SJSA1 (cell line): ENCODE results near the gene CDC45. TPM values are rescaled to one million over a fixed set of nuclear protein-coding genes. Genes with fewer than 3 reads are reported as not detected.

Experiments
- DNase-seq, 2 experiments: peaks; one replicate each; pipeline ENCODE4 v3.0.0-alpha.2; 2015 to 2020; ENCODE audit warnings: low spot score in 2 of 2, low read depth in 1 of 2
- H3K27ac ChIP-seq: fragments of 250-450 bp; sonication (Bioruptor Pico); 2 replicates; pipeline ENCODE4 v1.5.1; 2020; ENCODE audit warnings: mild to moderate bottlenecking, moderate library complexity
- H3K27me3 ChIP-seq: fragments of 250-450 bp; sonication (Bioruptor Pico); replicated peaks from 2 replicates; pipeline ENCODE4 v1.5.1; 2020; ENCODE audit warnings: mild to moderate bottlenecking, moderate library complexity
- H3K36me3 ChIP-seq: fragments of 250-450 bp; sonication (Bioruptor Pico); 2 replicates; pipeline ENCODE4 v1.5.1; 2020; ENCODE audit warnings: mild to moderate bottlenecking
- H3K4me1 ChIP-seq: fragments of 250-450 bp; sonication (Bioruptor Pico); replicated peaks from 2 replicates; pipeline ENCODE4 v1.6.1; 2021; ENCODE audit warnings: mild to moderate bottlenecking
- H3K4me3 ChIP-seq: fragments of 250-450 bp; sonication (Bioruptor Pico); 2 replicates; pipeline ENCODE4 v1.5.1; 2020; ENCODE audit warnings: mild to moderate bottlenecking
- H3K9me3 ChIP-seq: fragments of 250-450 bp; sonication (Bioruptor Pico); replicated peaks from 2 replicates; pipeline ENCODE4 v1.5.1; 2020; ENCODE audit warnings: mild to moderate bottlenecking
- total RNA-seq: library from RNA; depleted of rRNA; stranded (reverse); fragments of >200 nt; shearing (Covaris generic); gene quantifications from 2 replicates; pipeline ENCODE4 v1.2.3, GENCODE V29; 2014

Gene CDC45
- total RNA-seq, 1 experiment from 2014 or later = 72.5 TPM

GRCh38 chr22:19514831-19515565 lies 35.3 kb downstream of the CDC45 start:
- no peak for DNase-seq
- H3K27ac ChIP-seq = no peak overlapping the region

GRCh38 chr22:19515654-19516377 lies 36.1 kb downstream of the CDC45 start:
- DNase-seq = peak in 1 of 2 experiments; percentile 38
- Histone ChIP-seq H3K27me3 (no peaks in the 10 kb centered on the region), H3K27ac (no peak overlapping the region)

More at GRCh38 chr22:19514831-19515565, 35.3 kb downstream of the CDC45 start:
- Histone ChIP-seq H3K4me1 (no peaks in the 10 kb centered on the region), H3K27me3 (no peaks in the 10 kb centered on the region), H3K4me3 (no peak overlapping the region), H3K36me3 (peaks cover 69% of the 10 kb centered on the region), H3K9me3 (no peaks in the 10 kb centered on the region)

GRCh38 chr22:19516378-19517170 lies 36.9 kb downstream of the CDC45 start:
- Histone ChIP-seq H3K36me3 (peaks cover 64% of the 10 kb centered on the region), H3K4me3 (no peak overlapping the region), H3K9me3 (no peaks in the 10 kb centered on the region), H3K4me1 (no peaks in the 10 kb centered on the region), H3K27ac (no peak overlapping the region), H3K27me3 (no peaks in the 10 kb centered on the region)
- DNase-seq = peak in 1 of 2 experiments; percentile 37

More at GRCh38 chr22:19515654-19516377, 36.1 kb downstream of the CDC45 start:
- Histone ChIP-seq H3K4me1 (no peaks in the 10 kb centered on the region), H3K36me3 (peaks cover 63% of the 10 kb centered on the region), H3K4me3 (no peak overlapping the region), H3K9me3 (no peaks in the 10 kb centered on the region)

GRCh38 chr22:19517171-19517500 lies 37.4 kb downstream of the CDC45 start:
- Histone ChIP-seq H3K27me3 (0 out of 2 replicates have a peak, but pooled peaks cover 2% of the 10 kb centered on the region), H3K36me3 (peaks cover 61% of the 10 kb centered on the region), H3K27ac (no peak overlapping the region), H3K4me3 (no peak overlapping the region), H3K9me3 (no peaks in the 10 kb centered on the region), H3K4me1 (no peaks in the 10 kb centered on the region)
- no peak for DNase-seq

GRCh38 chr22:19517919-19518611 lies 38.3 kb downstream of the CDC45 start:
- H3K36me3 ChIP-seq = peaks cover 52% of the 10 kb centered on the region
- H3K9me3 ChIP-seq = no peaks in the 10 kb centered on the region
- DNase-seq = peak in 1 of 2 experiments; percentile 36
- no peak overlapping the region for H3K27ac ChIP-seq
- H3K4me1 ChIP-seq = peaks cover 1% of the 10 kb centered on the region
- H3K27me3 ChIP-seq = peaks cover 10% of the 10 kb centered on the region; the same call in 1 of the 2 replicates
- H3K4me3 ChIP-seq = no peak overlapping the region

- no peak overlapping the region for H3K27ac ChIP-seq
- no peak for DNase-seq
- H3K36me3 ChIP-seq = peaks cover 47% of the 10 kb centered on the region
Observed at GRCh38 chr22:19518635-19519034, 38.9 kb downstream of the CDC45 start.

GRCh38 chr22:19519041-19519926 lies 39.6 kb downstream of the CDC45 start:
- peaks cover 22% of the 10 kb centered on the region for H3K27me3 ChIP-seq
- peaks cover 41% of the 10 kb centered on the region for H3K36me3 ChIP-seq
- H3K4me3 ChIP-seq = no peak overlapping the region
- H3K27ac ChIP-seq = no peak overlapping the region
- peaks cover 13% of the 10 kb centered on the region for H3K4me1 ChIP-seq
- peak in 1 of 2 experiments; percentile 34 for DNase-seq
- H3K9me3 ChIP-seq = no peaks in the 10 kb centered on the region

More at GRCh38 chr22:19518635-19519034, 38.9 kb downstream of the CDC45 start:
- Histone ChIP-seq H3K4me1 (peaks cover 7% of the 10 kb centered on the region), H3K4me3 (no peak overlapping the region), H3K27me3 (peaks cover 16% of the 10 kb centered on the region), H3K9me3 (no peaks in the 10 kb centered on the region)

GRCh38 chr22:19520007-19520406 lies 40.3 kb downstream of the CDC45 start:
- no peak overlapping the region for H3K4me3 ChIP-seq
- peaks cover 34% of the 10 kb centered on the region for H3K36me3 ChIP-seq
- H3K9me3 ChIP-seq = no peaks in the 10 kb centered on the region
- peaks cover 18% of the 10 kb centered on the region for H3K4me1 ChIP-seq
- DNase-seq = peak in 1 of 2 experiments; percentile 35
- peaks cover 29% of the 10 kb centered on the region for H3K27me3 ChIP-seq
- no peak overlapping the region for H3K27ac ChIP-seq

- peaks cover 18% of the 10 kb centered on the region for H3K4me1 ChIP-seq
- peaks cover 34% of the 10 kb centered on the region for H3K27me3 ChIP-seq
- peak in 1 of 2 experiments; percentile 36 for DNase-seq
- no peaks in the 10 kb centered on the region for H3K9me3 ChIP-seq
- no peak overlapping the region for H3K27ac ChIP-seq
- peaks cover 26% of the 10 kb centered on the region for H3K36me3 ChIP-seq
- no peak overlapping the region for H3K4me3 ChIP-seq
Observed at GRCh38 chr22:19520566-19521305, 41.0 kb downstream of the CDC45 start.

- Histone ChIP-seq H3K27me3 (peaks cover 40% of the 10 kb centered on the region), H3K4me3 (no peak overlapping the region), H3K4me1 (peaks cover 18% of the 10 kb centered on the region), H3K27ac (no peak overlapping the region), H3K36me3 (peaks cover 14% of the 10 kb centered on the region), H3K9me3 (no peaks in the 10 kb centered on the region)
- peak in 1 of 2 experiments; percentile 45 for DNase-seq
Observed at GRCh38 chr22:19522190-19522880, 42.6 kb downstream of the CDC45 start.

GRCh38 chr22:19522881-19523239 lies 43.1 kb downstream of the CDC45 start:
- DNase-seq = no peak
- Histone ChIP-seq H3K27ac (no peak overlapping the region), H3K9me3 (no peaks in the 10 kb centered on the region), H3K36me3 (peaks cover 10% of the 10 kb centered on the region), H3K4me3 (no peak overlapping the region), H3K27me3 (peaks cover 40% of the 10 kb centered on the region), H3K4me1 (peaks cover 19% of the 10 kb centered on the region)
